Measurements from ENCODE around the gene L1CAM. TPM values are rescaled to one million over a fixed set of nuclear protein-coding genes. Genes with fewer than 3 reads are reported as not detected.

Gene L1CAM
- total and polyA plus RNA-seq, 4 donors: 0.19 to 0.83 (median 0.47) TPM

- no peak for DNase-seq
- peaks cover 0 to 4% (median 2%) of the 10 kb centered on the region in 5 donors for H3K4me1 ChIP-seq (ENCODE audit: control insufficient read depth in 5 of 5, insufficient read depth in 5 of 5, low read length in 5 of 5)
These were observed 4.7 kb downstream of the L1CAM start for GRCh38 chrX:153881281-153881680.

GRCh38 chrX:153880440-153880815 lies 5.5 kb downstream of the L1CAM start:
- no peak overlapping the region for H3K9ac ChIP-seq (ENCODE audit: insufficient read depth in 1 of 2, low read length in 2 of 2)
- TF ChIP-seq CTCF (IDR thresholded peaks at IDR 0.05; ENCODE audit: control extremely low read depth, extremely low read depth): no peak
- no peak overlapping the region for H3K27ac ChIP-seq (ENCODE audit: low read depth in 1 of 2, low read length in 1 of 2)
- H3K4me3 ChIP-seq: no peak overlapping the region
- H3K36me3 ChIP-seq (ENCODE audit: control insufficient read depth in 4 of 4, insufficient read depth in 4 of 4, low read length in 4 of 4): no peaks in the 10 kb centered on the region
- H3K4me1 ChIP-seq (ENCODE audit: control insufficient read depth in 5 of 5, insufficient read depth in 5 of 5, low read length in 5 of 5): peaks cover 0 to 4% (median 1%) of the 10 kb centered on the region in 5 donors
- WGBS, 2 donors: 30% methylated on average over 6 of the region's 6 CpGs; no CpG with 5 or more reads in 1 of the 2 donors
- ATAC-seq (ENCODE audit: insufficient read depth, low FRiP score) (no peak), DNase-seq (no peak)
- peaks cover 0 to 5% (median 0%) of the 10 kb centered on the region in 4 donors for H3K9me3 ChIP-seq (ENCODE audit: control insufficient read depth in 4 of 4, insufficient read depth in 3 of 4, low read length in 3 of 4)
- peaks cover 20 to 36% (median 34%) of the 10 kb centered on the region in 3 donors for H3K27me3 ChIP-seq (ENCODE audit: control insufficient read depth in 3 of 3, insufficient read depth in 3 of 3, low read length in 2 of 3)

More at GRCh38 chrX:153881281-153881680, 4.7 kb downstream of the L1CAM start:
- Histone ChIP-seq H3K9ac (ENCODE audit: insufficient read depth in 1 of 2, low read length in 2 of 2) (no peak overlapping the region), H3K9me3 (ENCODE audit: control insufficient read depth in 4 of 4, insufficient read depth in 3 of 4, low read length in 3 of 4) (peaks cover 0 to 2% (median 0%) of the 10 kb centered on the region in 4 donors), H3K4me3 (no peak overlapping the region), H3K27ac (ENCODE audit: low read depth in 1 of 2, low read length in 1 of 2) (no peak overlapping the region), H3K27me3 (ENCODE audit: control insufficient read depth in 3 of 3, insufficient read depth in 3 of 3, low read length in 2 of 3) (peaks cover 20 to 40% (median 36%) of the 10 kb centered on the region in 3 donors), H3K36me3 (ENCODE audit: control insufficient read depth in 4 of 4, insufficient read depth in 4 of 4, low read length in 4 of 4) (no peaks in the 10 kb centered on the region)
- 70 to 92% methylated on average over 5 to 7 of the region's 7 CpGs for WGBS, 2 donors
- TF ChIP-seq CTCF (IDR thresholded peaks at IDR 0.05; ENCODE audit: control extremely low read depth, extremely low read depth): no peak
- ATAC-seq (ENCODE audit: insufficient read depth, low FRiP score): no peak

- DNase-seq (no peak), ATAC-seq (ENCODE audit: insufficient read depth, low FRiP score) (no peak)
- H3K36me3 ChIP-seq (ENCODE audit: control insufficient read depth in 4 of 4, insufficient read depth in 4 of 4, low read length in 4 of 4): no peaks in the 10 kb centered on the region
- peaks cover 17 to 30% (median 30%) of the 10 kb centered on the region in 3 donors for H3K27me3 ChIP-seq (ENCODE audit: control insufficient read depth in 3 of 3, insufficient read depth in 3 of 3, low read length in 2 of 3)
- no peak overlapping the region for H3K9ac ChIP-seq (ENCODE audit: insufficient read depth in 1 of 2, low read length in 2 of 2)
- H3K4me3 ChIP-seq: no peak overlapping the region
- no peak overlapping the region for H3K27ac ChIP-seq (ENCODE audit: low read depth in 1 of 2, low read length in 1 of 2)
- peaks cover 0 to 2% (median 0%) of the 10 kb centered on the region in 4 donors for H3K9me3 ChIP-seq (ENCODE audit: control insufficient read depth in 4 of 4, insufficient read depth in 3 of 4, low read length in 3 of 4)
- no peak for TF ChIP-seq CTCF (IDR thresholded peaks at IDR 0.05; ENCODE audit: control extremely low read depth, extremely low read depth)
- peaks cover 0 to 4% (median 0%) of the 10 kb centered on the region in 5 donors for H3K4me1 ChIP-seq (ENCODE audit: control insufficient read depth in 5 of 5, insufficient read depth in 5 of 5, low read length in 5 of 5)
- WGBS, 2 donors: 64 to 74% methylated on average over 11 to 12 of the region's 12 CpGs
These were observed 6.1 kb downstream of the L1CAM start for GRCh38 chrX:153879741-153880439.
